ENCODE results near the gene LNX1.

GRCh38 chr4:53552711-53553110 lies 38.6 kb downstream of the LNX1 start:
- TF ChIP-seq, protein P1, sequence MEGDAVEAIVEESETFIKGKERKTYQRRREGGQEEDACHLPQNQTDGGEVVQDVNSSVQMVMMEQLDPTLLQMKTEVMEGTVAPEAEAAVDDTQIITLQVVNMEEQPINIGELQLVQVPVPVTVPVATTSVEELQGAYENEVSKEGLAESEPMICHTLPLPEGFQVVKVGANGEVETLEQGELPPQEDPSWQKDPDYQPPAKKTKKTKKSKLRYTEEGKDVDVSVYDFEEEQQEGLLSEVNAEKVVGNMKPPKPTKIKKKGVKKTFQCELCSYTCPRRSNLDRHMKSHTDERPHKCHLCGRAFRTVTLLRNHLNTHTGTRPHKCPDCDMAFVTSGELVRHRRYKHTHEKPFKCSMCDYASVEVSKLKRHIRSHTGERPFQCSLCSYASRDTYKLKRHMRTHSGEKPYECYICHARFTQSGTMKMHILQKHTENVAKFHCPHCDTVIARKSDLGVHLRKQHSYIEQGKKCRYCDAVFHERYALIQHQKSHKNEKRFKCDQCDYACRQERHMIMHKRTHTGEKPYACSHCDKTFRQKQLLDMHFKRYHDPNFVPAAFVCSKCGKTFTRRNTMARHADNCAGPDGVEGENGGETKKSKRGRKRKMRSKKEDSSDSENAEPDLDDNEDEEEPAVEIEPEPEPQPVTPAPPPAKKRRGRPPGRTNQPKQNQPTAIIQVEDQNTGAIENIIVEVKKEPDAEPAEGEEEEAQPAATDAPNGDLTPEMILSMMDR (IDR thresholded peaks at IDR 0.05): no peak
- TF ChIP-seq POLR2A (IDR thresholded peaks at IDR 0.05): no peak
